Loucy (cell line): Measurements from ENCODE around the gene UQCRFS1.

ENCODE experiments used
- CTCF ChIP-seq: fragments of 200-600 bp; sonication (generic); conservative IDR thresholded peaks from 2 replicates; pipeline ENCODE4 v1.5.1; 2014; ENCODE audit warnings: mild to moderate bottlenecking, antibody characterized with exemption, low read length
- EZH2phosphoT487 ChIP-seq: fragments of 200-600 bp; IDR thresholded peaks from 2 replicates; pipeline ENCODE4 v1.6.1; 2018; ENCODE audit warnings: antibody characterized with exemption, mild to moderate bottlenecking, moderate library complexity, borderline replicate concordance

DNA sequence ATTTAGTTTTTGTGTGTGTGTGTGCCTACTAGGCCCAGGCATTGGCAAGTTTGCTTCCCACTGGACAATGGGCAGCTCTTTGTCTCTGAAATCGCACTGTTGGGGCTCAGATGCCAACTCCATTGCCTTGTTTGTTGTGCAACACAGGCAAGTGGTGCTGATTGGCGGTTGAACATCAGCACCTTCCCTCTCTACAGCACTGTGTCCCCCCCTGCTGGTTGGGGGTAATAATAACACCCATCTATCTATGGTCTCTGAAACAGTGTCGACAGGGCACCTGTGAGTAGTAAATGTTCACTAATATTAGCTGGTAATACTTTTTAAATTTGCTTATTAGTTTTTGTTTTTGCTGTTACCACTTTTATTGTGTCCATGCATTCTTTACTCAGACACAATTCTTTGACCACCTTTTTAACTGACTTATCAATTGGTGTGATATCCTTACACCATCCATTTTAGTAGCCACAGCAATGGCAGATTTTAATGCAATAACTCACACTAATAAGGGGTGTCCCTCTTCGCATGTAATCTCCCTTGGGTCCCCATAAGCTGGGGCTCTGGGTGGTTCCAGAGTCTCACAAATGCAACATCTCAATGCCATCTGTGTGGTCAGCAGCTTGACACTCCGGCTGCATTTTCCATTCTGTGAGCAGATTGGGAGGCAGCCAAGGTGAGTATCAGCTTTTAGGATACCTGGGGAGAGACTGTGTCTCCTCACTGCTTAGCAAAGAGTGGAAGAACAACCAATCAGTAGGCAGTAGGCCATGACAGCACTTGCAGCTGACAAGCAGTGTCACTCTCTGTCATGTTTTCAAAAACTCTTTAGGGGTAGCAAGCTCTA is 47.7 kb upstream of the UQCRFS1 start:
- peak; percentile 57 for TF ChIP-seq CTCF
- no peak for TF ChIP-seq EZH2phosphoT487
